K562 (cell line): ENCODE data around the gene PRKCB. TPM values are rescaled to one million over a fixed set of nuclear protein-coding genes. Genes with fewer than 3 reads are reported as not detected.

Experiments used
- ATAC-seq: fragments of 200-7000 bp; cut with Tn5 transposase; 3 replicates; pipeline ENCODE4 v1.9.1; 2020; ENCODE audit warnings: moderate library complexity
- BruUV-seq: library from RNA; stranded (reverse); fragments of 400-500 nt; replicated peaks from 2 replicates; lab custom pipeline; 2021; lab: Mats Ljungman, UMichigan
- CTCF ChIA-PET: fragments of 300-600 bp; formaldehyde crosslinking; extraction: SDS; loops from one replicate; lab custom pipeline; 2021; ENCODE audit warnings: low intra/inter-chr PET ratio; lab: Yijun Ruan, JAX
- POLR2A ChIA-PET: fragments of 300-600, 350-650 bp; sonication (Branson Sonifier 250); formaldehyde crosslinking; extraction: SDS; loops from one replicate; lab custom pipeline; 2021; ENCODE audit warnings: antibody characterized with exemption, inconsistent platforms; lab: Yijun Ruan, JAX
- DNase-seq, 4 experiments: peaks; one replicate each; pipeline versions ENCODE4 v3.0.0 to v3.0.0-alpha.2; 2011 to 2018; ENCODE audit warnings: low spot score in 3 of 4, mixed read lengths in 3 of 4; ENCODE audit errors: extremely low read depth in 1 of 4
- FAIRE-seq: peaks from 2 replicates; lab custom pipeline; 2011; peaks lifted over from hg19 to GRCh38; lab: Jason Lieb, UNC
- H2AFZ ChIP-seq: 2 replicates; pipeline ENCODE4 v1.6.0; 2011; ENCODE audit warnings: low read depth, low read length, control low read depth, inconsistent platforms
- H3K27ac ChIP-seq: fragments of 200-600 bp; 3 replicates; pipeline ENCODE4 v1.8.0; 2011; ENCODE audit warnings: low read depth, mild to moderate bottlenecking, control low read depth, inconsistent platforms, low read length, moderate library complexity, mixed read lengths; ENCODE audit errors: extremely low read depth
- H3K27me3 ChIP-seq, 2 experiments: fragments of 300-600 bp in 1 of 2; 2 replicates in 1 of 2; 3 replicates in 1 of 2; pipeline versions ENCODE4 v1.6.0 to v1.8.0; 2011; ENCODE audit warnings: inconsistent platforms in 2 of 2, low read length in 2 of 2, mild to moderate bottlenecking in 1 of 2, mixed read lengths in 1 of 2, moderate library complexity in 1 of 2; ENCODE audit not compliant: control insufficient read depth in 2 of 2, insufficient read depth in 2 of 2
- H3K36me3 ChIP-seq: fragments of 300-600 bp; 3 replicates; pipeline ENCODE4 v1.8.0; 2011; ENCODE audit warnings: mild to moderate bottlenecking, low read length, inconsistent platforms; ENCODE audit not compliant: control insufficient read depth, insufficient read depth
- H3K4me1 ChIP-seq, 2 experiments: fragments of 200-600 bp in 1 of 2; replicated peaks in 1 of 2; 2 replicates in 1 of 2; 3 replicates in 1 of 2; pipeline versions ENCODE4 v1.5.1 to v1.8.0; 2011; ENCODE audit warnings: inconsistent platforms in 2 of 2, low read length in 2 of 2, mild to moderate bottlenecking in 1 of 2, mixed read lengths in 1 of 2, moderate library complexity in 1 of 2; ENCODE audit not compliant: control insufficient read depth in 2 of 2, insufficient read depth in 2 of 2
- H3K4me2 ChIP-seq: 2 replicates; pipeline ENCODE4 v1.6.1; 2011; ENCODE audit warnings: low read length, control low read depth, inconsistent platforms, mixed read lengths; ENCODE audit not compliant: insufficient read depth
- H3K4me3 ChIP-seq: fragments of 200-600 bp; sonication (generic), shearing (Covaris generic); 2 replicates; pipeline ENCODE4 v1.5.1; 2016; ENCODE audit warnings: control low read depth, inconsistent platforms
- H3K79me2 ChIP-seq: fragments of 200-600 bp; 3 replicates; pipeline ENCODE4 v1.8.0; 2011; ENCODE audit warnings: low read length, inconsistent platforms; ENCODE audit not compliant: control insufficient read depth, insufficient read depth
- H3K9ac ChIP-seq, 2 experiments: 2 replicates each; pipeline versions ENCODE4 v1.6.0 to v1.6.1; 2011; ENCODE audit warnings: low read depth in 2 of 2, low read length in 2 of 2, control low read depth in 1 of 2, inconsistent platforms in 1 of 2, mild to moderate bottlenecking in 1 of 2, mixed read lengths in 1 of 2; ENCODE audit not compliant: insufficient read depth in 1 of 2
- H3K9me1 ChIP-seq: one replicate; pipeline ENCODE4 v1.6.0; 2011; ENCODE audit warnings: inconsistent platforms, mild to moderate bottlenecking, low read length, moderate library complexity; ENCODE audit not compliant: control insufficient read depth, insufficient read depth
- H3K9me3 ChIP-seq: replicated peaks from 2 replicates; pipeline ENCODE4 v1.5.1; 2011; ENCODE audit warnings: low read depth, low read length, inconsistent platforms; ENCODE audit not compliant: control insufficient read depth, insufficient read depth
- H4K20me1 ChIP-seq: replicated peaks from 2 replicates; pipeline ENCODE4 v1.6.1; 2011; ENCODE audit warnings: low read length, inconsistent platforms, mixed read lengths; ENCODE audit not compliant: control insufficient read depth, insufficient read depth
- CREM ChIP-seq: IDR thresholded peaks from 2 replicates; pipeline ENCODE4 v1.6.1; 2014; ENCODE audit warnings: antibody characterized with exemption, low read depth
- DEAF1 ChIP-seq: fragments of 450-650 bp; formaldehyde crosslinking; IDR thresholded peaks from 2 replicates; pipeline ENCODE4 v1.4.0; 2020; ENCODE audit warnings: mild to moderate bottlenecking, moderate library complexity
- LCOR ChIP-seq: sonication (generic); formaldehyde crosslinking; IDR thresholded peaks from 2 replicates; pipeline ENCODE4 v1.8.0; 2022; ENCODE audit warnings: mild to moderate bottlenecking, missing genetic modification reagents
- MIER1 ChIP-seq: fragments of 450-650 bp; IDR thresholded peaks from 2 replicates; pipeline ENCODE4 v1.6.1; 2016; ENCODE audit warnings: antibody characterized with exemption, mild to moderate bottlenecking, low read depth
- PRPF4 ChIP-seq: fragments of 200-400 bp; formaldehyde crosslinking; IDR thresholded peaks from one replicate; pipeline ENCODE4 v1.6.1; 2017; ENCODE audit warnings: low read length, low read depth, mild to moderate bottlenecking; ENCODE audit not compliant: insufficient read depth, poor library complexity, severe bottlenecking
- SPI1 ChIP-seq: IDR thresholded peaks from 2 replicates; pipeline ENCODE4 v1.6.1; 2011; ENCODE audit warnings: low read depth, low read length, control low read depth, borderline replicate concordance
- VEZF1 ChIP-seq: fragments of 200-800 bp; sonication (Bioruptor generic); IDR thresholded peaks from 2 replicates; pipeline ENCODE4 v1.6.1; 2017; ENCODE audit warnings: missing genetic modification characterization, missing compliant biosample characterization
- ZNF212 ChIP-seq: fragments of 450-650 bp; formaldehyde crosslinking; IDR thresholded peaks from 2 replicates; pipeline ENCODE4 v1.4.0; 2020; ENCODE audit warnings: mild to moderate bottlenecking
- ZNF384 ChIP-seq: IDR thresholded peaks from 2 replicates; pipeline ENCODE4 v1.6.1; 2012; ENCODE audit warnings: low read depth, low read length, improper control_type of control experiment
- WGBS: fragments of 100-300 bp; shearing (Covaris generic); methylation state at CpG from one replicate; pipeline ENCODE4 v1.1.6; 2016; ENCODE audit warnings: low coverage, mixed read lengths; ENCODE audit not compliant: insufficient coverage; ENCODE audit errors: missing lambda C conversion rate; 5-methylcytosine and 5-hydroxymethylcytosine counted together
- in situ Hi-C: fragments of 300-500 bp; cut with MboI; formaldehyde crosslinking; loops from 4 replicates; pipeline ENCODE4 v1.15.0; 2018; ENCODE audit warnings: inconsistent platforms, mixed read lengths
- intact Hi-C: fragments of 100-400 bp; cut with micrococcal nuclease; formaldehyde crosslinking; loops from 2 replicates; pipeline ENCODE4 v1.14.2; 2022
- polyA plus RNA-seq, 8 experiments: library from polyadenylated mRNA; depleted of rRNA in 4 of 8; stranded (reverse) in 5 of 8; unstranded in 3 of 8; fragments of >200 nt; fragmentation: Nextera tagmentation in 2 of 8; fragmentation: Illumina TruSeq in 1 of 8; extraction: Ambion mirVana in 2 of 8; extraction: Trizol in 1 of 8; gene quantifications; 2 replicates each; pipeline versions ENCODE4 v1.2.1 to v1.2.3, GENCODE V29; 2011 to 2014; ENCODE audit warnings: inconsistent platforms in 1 of 8, missing spikeins in 1 of 8
- total RNA-seq, 7 experiments: library from RNA; depleted of rRNA in 6 of 7; stranded (reverse); fragments of >200 nt in 6 of 7; fragmentation: Illumina TruSeq in 2 of 7; extraction: Trizol in 2 of 7; gene quantifications; 2 replicates each; pipeline versions ENCODE4 v1.2.1 to v1.2.3, GENCODE V29; 2011 to 2021; ENCODE audit warnings: low replicate concordance in 1 of 7

PRKCB gene
- total and polyA plus RNA-seq, 9 of the 15 experiments (the other 6 are each of a cell fraction or from before 2014, with no cell fraction given) = 49.9 to 276 (median 148) TPM

- peaks cover 93% of the 10 kb centered on the region for H3K36me3 ChIP-seq
- CTCF ChIA-PET = interaction anchor here (0.6 to 3.1 kb wide), 8 partner anchors 134 to 275 kb away, joined by 3 to 36 read pairs (median 7); partner anchors contain the start of gene PRKCB
- no peak overlapping the region for H3K27ac ChIP-seq
- 50% methylated on average over 8 of the region's 8 CpGs for WGBS
- intact Hi-C loops (loop anchor here (1.0 to 10.0 kb wide), 4 partner anchors 108 to 276 kb away; no protein-coding TSS in a partner anchor), in situ Hi-C loops (loop anchor here (5.0 kb wide), 1 partner anchor 208 kb away; no protein-coding TSS in a partner anchor)
- H3K9me3 ChIP-seq = no peaks in the 10 kb centered on the region
- H3K4me3 ChIP-seq = no peak overlapping the region
- H2AFZ ChIP-seq = no peak overlapping the region
- POLR2A ChIA-PET = interaction anchor here (0.5 to 1.3 kb wide), 6 partner anchors 9 to 333 kb away, joined by 3 to 6 read pairs (median 4); partner anchors contain the start of gene PRKCB
- FAIRE-seq (peak; percentile 84), DNase-seq (peak; percentile 71 to 91 (median 76)), ATAC-seq (peak; percentile 93)
- H3K79me2 ChIP-seq = peaks cover 39% of the 10 kb centered on the region
- H4K20me1 ChIP-seq = no peaks in the 10 kb centered on the region
- H3K4me2 ChIP-seq = no peak overlapping the region
- peaks cover 4 to 12% of the 10 kb centered on the region in 2 experiments; a peak in 3 of 5 replicates for H3K4me1 ChIP-seq
- no peak overlapping the region for H3K9ac ChIP-seq
- no peaks in the 10 kb centered on the region for H3K27me3 ChIP-seq
- H3K9me1 ChIP-seq = no peaks in the 10 kb centered on the region
- BruUV-seq = no TSS peak
- TF ChIP-seq SPI1 (0 out of 2 replicates have a peak, but pooled peaks have one; percentile 34), VEZF1 (peak; percentile 13; the same call in 1 of the 2 replicates), ZNF384 (peak; percentile 26; the same call in 1 of the 2 replicates), LCOR (CRISPR knock-in tag) (0 out of 2 replicates have a peak, but pooled peaks have one; percentile 43), MIER1 (no peak), CREM (0 out of 2 replicates have a peak, but pooled peaks have one; percentile 12), PRPF4 (no peak), ZNF212 (no peak), DEAF1 (CRISPR knock-in tag) (peak; percentile 77)
These were observed 174.8 kb downstream of the PRKCB start for GRCh38 chr16:24010440-24011089.
